HepG2 (cell line): ENCODE measurements around the gene KRTAP10-11. TPM values are rescaled to one million over a fixed set of nuclear protein-coding genes. Genes with fewer than 3 reads are reported as not detected.

Experiments used
- ATAC-seq: fragments of 200-7000 bp; cut with Tn5 transposase; 3 replicates; pipeline ENCODE4 v1.9.1; 2020; ENCODE audit warnings: mild to moderate bottlenecking, moderate library complexity
- BruUV-seq: library from RNA; stranded (reverse); fragments of 400-500 nt; replicated peaks from 2 replicates; lab custom pipeline; 2021; lab: Mats Ljungman, UMichigan
- CTCF ChIA-PET: fragments of 300-600 bp; formaldehyde crosslinking; extraction: SDS; loops from one replicate; lab custom pipeline; 2021; ENCODE audit warnings: low total read pairs, inconsistent platforms, low intra/inter-chr PET ratio; lab: Yijun Ruan, JAX
- POLR2A ChIA-PET: fragments of 350-600 bp; sonication (Branson Sonifier 250); formaldehyde crosslinking; loops from one replicate; lab custom pipeline; 2020; ENCODE audit warnings: antibody characterized with exemption, inconsistent platforms; lab: Yijun Ruan, JAX
- DNase-seq: peaks from one replicate; pipeline ENCODE4 v3.0.0-alpha.2; 2015; ENCODE audit warnings: low spot score
- FAIRE-seq: peaks from 3 replicates; lab custom pipeline; 2011; peaks lifted over from hg19 to GRCh38; lab: Jason Lieb, UNC
- H2AFZ ChIP-seq: one replicate; pipeline ENCODE4 v1.6.1; 2011; ENCODE audit warnings: low read length, inconsistent platforms
- H3K27ac ChIP-seq: fragments of 300-600 bp; 3 replicates; pipeline ENCODE4 v1.8.0; 2011; ENCODE audit warnings: mixed run types, mild to moderate bottlenecking, mixed read lengths, low read length, inconsistent platforms; ENCODE audit not compliant: insufficient read depth; ENCODE audit errors: extremely low read length
- H3K27me3 ChIP-seq, 2 experiments: fragments of 200-600 bp in 1 of 2; 2 replicates in 1 of 2; 3 replicates in 1 of 2; pipeline versions ENCODE4 v1.6.0 to v1.8.0; 2011; ENCODE audit warnings: low read length in 2 of 2, mild to moderate bottlenecking in 2 of 2, moderate library complexity in 2 of 2, inconsistent platforms in 1 of 2; ENCODE audit not compliant: insufficient read depth in 2 of 2, control insufficient read depth in 1 of 2
- H3K36me3 ChIP-seq, 2 experiments: fragments of 200-600 bp in 1 of 2; replicated peaks in 1 of 2; 2 replicates in 1 of 2; 3 replicates in 1 of 2; pipeline versions ENCODE4 v1.5.1 to v1.8.0; 2011; ENCODE audit warnings: low read length in 2 of 2, inconsistent platforms in 1 of 2; ENCODE audit not compliant: insufficient read depth in 2 of 2, control insufficient read depth in 1 of 2
- H3K4me1 ChIP-seq: 2 replicates; pipeline ENCODE4 v1.5.1; 2012; ENCODE audit warnings: low read length, inconsistent platforms; ENCODE audit not compliant: insufficient read depth
- H3K4me2 ChIP-seq: 2 replicates; pipeline ENCODE4 v1.6.0; 2011; ENCODE audit warnings: low read depth, low read length, inconsistent platforms
- H3K4me3 ChIP-seq, 3 experiments: fragments of 200-600 bp in 1 of 3; sonication (generic), shearing (Covaris generic) in 1 of 3; replicated peaks in 1 of 3; 2 replicates each; pipeline ENCODE4 v1.5.1; 2011 to 2016; ENCODE audit warnings: low read length in 3 of 3, inconsistent platforms in 2 of 3, low read depth in 2 of 3, mild to moderate bottlenecking in 2 of 3, control low read depth in 1 of 3, mixed read lengths in 1 of 3; ENCODE audit not compliant: insufficient read depth in 1 of 3
- H3K79me2 ChIP-seq: one replicate; pipeline ENCODE4 v1.6.1; 2011; ENCODE audit warnings: low read length, inconsistent platforms; ENCODE audit not compliant: insufficient read depth
- H3K9ac ChIP-seq: 2 replicates; pipeline ENCODE4 v1.6.0; 2011; ENCODE audit warnings: mild to moderate bottlenecking, low read depth, low read length, inconsistent platforms; ENCODE audit not compliant: insufficient read depth
- H3K9me3 ChIP-seq: 2 replicates; pipeline ENCODE4 v1.5.1; 2012; ENCODE audit warnings: mild to moderate bottlenecking, low read length
- H4K20me1 ChIP-seq: 2 replicates; pipeline ENCODE4 v1.6.0; 2011; ENCODE audit warnings: inconsistent platforms, mild to moderate bottlenecking, low read length, moderate library complexity; ENCODE audit not compliant: insufficient read depth
- AGO2 ChIP-seq: fragments of 200-400 bp; formaldehyde crosslinking; optimal IDR thresholded peaks from 2 replicates; pipeline ENCODE3; 2017; ENCODE audit warnings: mild to moderate bottlenecking, low read depth, low read length, moderate library complexity
- CERS6 ChIP-seq: sonication (generic); formaldehyde crosslinking; IDR thresholded peaks from 2 replicates; pipeline ENCODE4 v1.5.0; 2020; ENCODE audit warnings: missing genetic modification reagents
- GZF1 ChIP-seq: sonication (generic); formaldehyde crosslinking; IDR thresholded peaks from 2 replicates; pipeline ENCODE4 v1.5.1; 2020; ENCODE audit warnings: mild to moderate bottlenecking, missing genetic modification reagents
- HBP1 ChIP-seq: IDR thresholded peaks from 2 replicates; pipeline ENCODE4 v1.6.1; 2016; ENCODE audit warnings: low read depth, control low read depth
- HMG20B ChIP-seq: conservative IDR thresholded peaks from 2 replicates; pipeline ENCODE4 v1.6.1; 2016; ENCODE audit warnings: missing genetic modification reagents, missing compliant biosample characterization
- HMGXB3 ChIP-seq: sonication (generic); formaldehyde crosslinking; IDR thresholded peaks from 2 replicates; pipeline ENCODE4 v1.4.0; 2020; ENCODE audit warnings: missing genetic modification reagents, borderline replicate concordance
- MXD4 ChIP-seq: IDR thresholded peaks from 2 replicates; pipeline ENCODE4 v1.6.1; 2016; ENCODE audit warnings: mild to moderate bottlenecking, missing biosample characterization, missing genetic modification reagents
- NCOA2 ChIP-seq: sonication (generic); formaldehyde crosslinking; IDR thresholded peaks from 2 replicates; pipeline ENCODE4 v1.8.0; 2022; ENCODE audit warnings: inconsistent platforms
- PAX8 ChIP-seq: sonication (generic); formaldehyde crosslinking; IDR thresholded peaks from 2 replicates; pipeline ENCODE4 v1.8.0; 2022; ENCODE audit warnings: mild to moderate bottlenecking, missing genetic modification reagents, borderline replicate concordance
- SNRNP70 ChIP-seq: fragments of 200-400 bp; formaldehyde crosslinking; IDR thresholded peaks from 2 replicates; pipeline ENCODE4 v1.6.1; 2017; ENCODE audit warnings: mild to moderate bottlenecking, low read depth, low read length, moderate library complexity
- ZBTB4 ChIP-seq: sonication (generic); formaldehyde crosslinking; IDR thresholded peaks from 2 replicates; pipeline ENCODE4 v1.4.0; 2020; ENCODE audit warnings: missing genetic modification reagents, mild to moderate bottlenecking, borderline replicate concordance
- ZFP1 ChIP-seq: IDR thresholded peaks from 2 replicates; pipeline ENCODE4 v1.6.1; 2016
- ZNF224 ChIP-seq: sonication (generic); formaldehyde crosslinking; IDR thresholded peaks from 2 replicates; pipeline ENCODE4 v1.5.0; 2020; ENCODE audit warnings: mild to moderate bottlenecking, missing genetic modification reagents
- ZNF543 ChIP-seq: sonication (generic); formaldehyde crosslinking; IDR thresholded peaks from 2 replicates; pipeline ENCODE4 v1.4.0; 2020; ENCODE audit warnings: mild to moderate bottlenecking, missing genetic modification reagents
- WGBS: methylation state at CpG from one replicate; pipeline ENCODE4 v1.1.6; 2017; ENCODE audit warnings: low lambda C conversion rate; 5-methylcytosine and 5-hydroxymethylcytosine counted together
- in situ Hi-C: cut with HindIII; loops from 2 replicates; pipeline ENCODE4 v1.10.0; 2017; ENCODE audit warnings: low pct_unique_long_range_greater_than_20kb; ENCODE audit not compliant: extremely low pct_ligation_motif_present
- intact Hi-C: fragments of 100-400 bp; cut with micrococcal nuclease; formaldehyde crosslinking; loops from one replicate; pipeline ENCODE4 v1.10.0; 2022; ENCODE audit not compliant: unreplicated experiment
- polyA plus RNA-seq, 8 experiments: library from polyadenylated mRNA; depleted of rRNA in 3 of 8; stranded (reverse) in 7 of 8; unstranded in 1 of 8; fragments of >200 nt; fragmentation: Illumina TruSeq in 4 of 8; extraction: Trizol in 4 of 8; gene quantifications; 2 replicates each; pipeline versions ENCODE4 v1.2.1 to v1.2.3, GENCODE V29; 2011 to 2016; ENCODE audit warnings: low read depth in 4 of 8, missing spikeins in 1 of 8, mixed read lengths in 1 of 8; ENCODE audit not compliant: insufficient read depth in 1 of 8
- total RNA-seq, 5 experiments: library from RNA; depleted of rRNA; stranded (reverse); fragments of >200 nt; fragmentation: Illumina TruSeq; extraction: Trizol; gene quantifications; 2 replicates each; pipeline ENCODE4 v1.2.3, GENCODE V29; 2016; ENCODE audit warnings: low read depth in 1 of 5

The KRTAP10-11 gene
- total and polyA plus RNA-seq, 2 of the 13 experiments (the other 11 are each of a cell fraction or from before 2014, with no cell fraction given) = not detected

- BruUV-seq = no TSS peak
- Histone ChIP-seq H4K20me1 (no peaks in the 10 kb centered on the region), H3K4me3 (no peak overlapping the region), H3K4me2 (no peak overlapping the region), H3K27ac (no peak overlapping the region), H3K36me3 (no peaks in the 10 kb centered on the region), H3K79me2 (no peaks in the 10 kb centered on the region), H3K9me3 (no peaks in the 10 kb centered on the region), H3K27me3 (peaks cover 1 to 32% of the 10 kb centered on the region in 2 experiments; a peak in 4 of 5 replicates), H2AFZ (no peak overlapping the region), H3K9ac (no peak overlapping the region), H3K4me1 (no peaks in the 10 kb centered on the region)
- DNase-seq (no peak), FAIRE-seq (no peak), ATAC-seq (peak; percentile 55)
- ChIA-PET CTCF (no interaction called here), POLR2A (no interaction called here)
- intact Hi-C loops = no loop called here
- in situ Hi-C loops = no loop called here
- WGBS = 33% methylated on average over 5 of the region's 14 CpGs
- TF ChIP-seq PAX8 (CRISPR knock-in tag) (no peak), GZF1 (no peak), HMGXB3 (CRISPR knock-in tag) (no peak), HMG20B (CRISPR knock-in tag) (no peak), AGO2 (no peak), MXD4 (CRISPR knock-in tag) (no peak), ZBTB4 (CRISPR knock-in tag) (no peak), SNRNP70 (no peak), CERS6 (CRISPR knock-in tag) (no peak), HBP1 (no peak), ZNF224 (no peak), ZFP1 (CRISPR knock-in tag) (no peak), ZNF543 (CRISPR knock-in tag) (no peak), NCOA2 (no peak)
Observed at GRCh38 chr21:44686000-44686781, 40.0 kb downstream of the KRTAP10-11 start.
